A673 (cell line): Measurements from ENCODE around the gene BICD2. TPM values are rescaled to one million over a fixed set of nuclear protein-coding genes. Genes with fewer than 3 reads are reported as not detected.
A peak's percentile ranks its signal among the peaks of the same experiment; 100 is the strongest.

Source experiments
- BruUV-seq: library from RNA; stranded (reverse); fragments of 400-500 nt; replicated peaks from 2 replicates; lab custom pipeline; 2021; lab: Mats Ljungman, UMichigan
- CTCF ChIA-PET: fragments of 300-600 bp; sonication (Branson Sonifier 250); formaldehyde crosslinking; loops from one replicate; lab custom pipeline; 2022; ENCODE audit warnings: antibody characterized with exemption; lab: Charles Lee
- POLR2A ChIA-PET: fragments of 300-600 bp; sonication (Branson Sonifier 250); formaldehyde crosslinking; loops from one replicate; lab custom pipeline; 2022; ENCODE audit warnings: antibody characterized with exemption; ENCODE audit not compliant: low non-redundant PET; lab: Charles Lee
- DNase-seq: peaks from one replicate; pipeline ENCODE4 v3.0.0-alpha.2; 2015; ENCODE audit warnings: low spot score
- H3K27ac ChIP-seq: fragments of 200-600 bp; sonication (generic); 2 replicates; pipeline ENCODE4 v1.5.1; 2016; ENCODE audit warnings: mixed run types, low read depth, mild to moderate bottlenecking, mixed read lengths, antibody characterized with exemption, low read length; ENCODE audit not compliant: poor library complexity, severe bottlenecking
- H3K27me3 ChIP-seq: fragments of 200-600 bp; sonication (generic); replicated peaks from 2 replicates; pipeline ENCODE4 v1.6.1; 2017; ENCODE audit warnings: mixed run types, low read depth, mild to moderate bottlenecking, mixed read lengths, antibody characterized with exemption, low read length; ENCODE audit not compliant: insufficient read depth, poor library complexity
- H3K36me3 ChIP-seq: fragments of 200-600 bp; sonication (generic); 2 replicates; pipeline ENCODE4 v1.6.1; 2016; ENCODE audit warnings: mixed run types, mild to moderate bottlenecking, mixed read lengths, antibody characterized with exemption, low read length; ENCODE audit not compliant: insufficient read depth, poor library complexity, severe bottlenecking
- H3K4me1 ChIP-seq: fragments of 200-600 bp; sonication (generic); 2 replicates; pipeline ENCODE4 v1.6.1; 2017; ENCODE audit warnings: mixed run types, mild to moderate bottlenecking, mixed read lengths, antibody characterized with exemption, low read length; ENCODE audit not compliant: insufficient read depth, poor library complexity, severe bottlenecking
- H3K4me3 ChIP-seq: fragments of 200-600 bp; sonication (generic); 2 replicates; pipeline ENCODE4 v1.5.1; 2016; ENCODE audit warnings: low read depth, mixed run types, mild to moderate bottlenecking, mixed read lengths, low read length; ENCODE audit not compliant: poor library complexity, severe bottlenecking
- H3K9me3 ChIP-seq: fragments of 200-600 bp; sonication (generic); 2 replicates; pipeline ENCODE4 v1.6.1; 2016; ENCODE audit warnings: mixed run types, low read depth, mild to moderate bottlenecking, mixed read lengths, antibody characterized with exemption, low read length; ENCODE audit not compliant: poor library complexity, severe bottlenecking
- CTCF ChIP-seq: fragments of 300-800, 200-600 bp; sonication (generic); conservative IDR thresholded peaks from 2 replicates; pipeline ENCODE4 v1.5.1; 2017; ENCODE audit warnings: low read depth, mild to moderate bottlenecking, antibody characterized with exemption, low read length, moderate library complexity, mixed read lengths
- EZH2 ChIP-seq: fragments of 200-600 bp; sonication (generic); IDR thresholded peaks from 2 replicates; pipeline ENCODE4 v1.6.1; 2017; ENCODE audit warnings: borderline replicate concordance, low read depth, mild to moderate bottlenecking, mixed read lengths, antibody characterized with exemption, low read length; ENCODE audit not compliant: poor library complexity, severe bottlenecking
- intact Hi-C: fragments of 100-400 bp; cut with micrococcal nuclease; formaldehyde crosslinking; loops from one replicate; pipeline ENCODE4 v1.10.0; 2022; ENCODE audit not compliant: unreplicated experiment
- total RNA-seq: library from RNA; stranded (reverse); gene quantifications from 2 replicates; pipeline ENCODE4 v1.2.3, GENCODE V29; 2021

Gene BICD2
- total RNA-seq, 1 experiment from 2014 or later = 47.8 TPM

GRCh38 chr9:92704528-92704927 lies 60.1 kb downstream of the BICD2 start:
- Histone ChIP-seq H3K27ac (no peak overlapping the region), H3K36me3 (no peaks in the 10 kb centered on the region), H3K4me1 (no peaks in the 10 kb centered on the region), H3K27me3 (no peaks in the 10 kb centered on the region), H3K9me3 (no peaks in the 10 kb centered on the region), H3K4me3 (no peak overlapping the region)
- no peak for DNase-seq
- intact Hi-C loops = no loop called here
- BruUV-seq = no TSS peak
- ChIA-PET CTCF (no interaction called here), POLR2A (no interaction called here)
- TF ChIP-seq EZH2 = no peak
- TF ChIP-seq CTCF = no peak

GRCh38 chr9:92696619-92697018 lies 68.0 kb downstream of the BICD2 start:
- Histone ChIP-seq H3K4me3 (no peak overlapping the region), H3K9me3 (peaks cover 10% of the 10 kb centered on the region), H3K4me1 (no peaks in the 10 kb centered on the region), H3K27ac (no peak overlapping the region), H3K27me3 (no peaks in the 10 kb centered on the region), H3K36me3 (no peaks in the 10 kb centered on the region)
- ChIA-PET CTCF (no interaction called here), POLR2A (no interaction called here)
- TF ChIP-seq EZH2 (no peak), CTCF (no peak)
- BruUV-seq = no TSS peak
- DNase-seq = no peak
- intact Hi-C loops = no loop called here

GRCh38 chr9:92686954-92687353 lies 77.7 kb downstream of the BICD2 start:
- no peaks in the 10 kb centered on the region for H3K4me1 ChIP-seq
- intact Hi-C loops = no loop called here
- no TSS peak for BruUV-seq
- DNase-seq = peak; percentile 36
- H3K36me3 ChIP-seq = no peaks in the 10 kb centered on the region
- no peaks in the 10 kb centered on the region for H3K27me3 ChIP-seq
- no peak overlapping the region for H3K4me3 ChIP-seq
- CTCF ChIA-PET = no interaction called here
- POLR2A ChIA-PET = no interaction called here
- TF ChIP-seq CTCF (peak; percentile 36), EZH2 (no peak)
- H3K9me3 ChIP-seq = peaks cover 16% of the 10 kb centered on the region
- H3K27ac ChIP-seq = no peak overlapping the region
